ENCODE measurements around the gene CA10.

GRCh38 chr17:52191491-52191890 lies 33.0 kb upstream of the CA10 start:
- TF ChIP-seq CTCF (IDR thresholded peaks at IDR 0.05) (no peak), POLR2AphosphoS5 (IDR thresholded peaks at IDR 0.05) (no peak), POLR2A (IDR thresholded peaks at IDR 0.05) (no peak)

Measured in transverse colon (tissue), 4 donors.